Non-pigmented ciliary epithelial cell (primary cell): ENCODE results near the gene TMEM244.
"Not testable (repeated sequence)": the region's sequence is repeated elsewhere in the genome, so short reads cannot be mapped to it uniquely, and the experiment has no call there.

Experiments used
- DNase-seq: peaks from one replicate; pipeline ENCODE4 v3.0.0-alpha.2; 2010; ENCODE audit warnings: low read depth

TMEM244 gene

DNA sequence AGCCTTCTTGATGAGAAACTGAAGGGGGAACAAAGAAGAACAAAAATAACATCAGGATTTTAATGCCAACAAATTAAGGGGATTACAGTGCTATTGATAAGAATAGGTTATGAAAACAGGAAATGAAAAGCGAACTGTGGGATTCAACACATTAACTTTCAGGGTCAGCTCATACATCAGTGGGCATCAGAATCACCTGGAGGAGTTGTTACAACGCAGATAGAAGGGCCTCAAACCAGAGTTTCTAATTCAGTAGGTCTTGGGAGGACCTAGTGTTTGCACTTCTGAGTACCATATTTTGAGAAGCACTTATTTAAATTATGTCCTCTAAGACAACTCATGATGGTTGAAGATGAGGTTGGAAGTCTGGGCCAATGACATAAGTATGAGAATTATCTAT lies 5.6 kb upstream of the TMEM244 start:
- no peak for DNase-seq

DNA sequence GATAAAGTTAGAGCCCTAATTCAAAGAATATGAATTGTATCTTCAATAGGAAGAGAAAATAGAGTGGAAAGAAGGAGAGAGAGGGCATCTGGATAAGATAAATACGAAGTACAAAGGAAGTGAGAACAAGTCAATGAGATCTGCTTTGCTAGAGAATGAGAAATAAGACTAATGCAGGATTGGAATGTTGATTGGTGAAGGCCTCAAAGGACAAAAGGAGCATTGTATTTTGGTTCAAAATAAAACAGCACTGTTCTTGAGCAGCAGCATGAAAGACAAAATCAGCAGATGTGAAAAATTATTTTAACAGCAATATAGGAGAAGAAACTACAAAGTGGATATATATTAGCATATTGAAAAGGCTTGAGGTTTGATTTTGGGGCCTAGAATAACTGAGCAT lies 5.1 kb upstream of the TMEM244 start:
- no peak for DNase-seq

DNA sequence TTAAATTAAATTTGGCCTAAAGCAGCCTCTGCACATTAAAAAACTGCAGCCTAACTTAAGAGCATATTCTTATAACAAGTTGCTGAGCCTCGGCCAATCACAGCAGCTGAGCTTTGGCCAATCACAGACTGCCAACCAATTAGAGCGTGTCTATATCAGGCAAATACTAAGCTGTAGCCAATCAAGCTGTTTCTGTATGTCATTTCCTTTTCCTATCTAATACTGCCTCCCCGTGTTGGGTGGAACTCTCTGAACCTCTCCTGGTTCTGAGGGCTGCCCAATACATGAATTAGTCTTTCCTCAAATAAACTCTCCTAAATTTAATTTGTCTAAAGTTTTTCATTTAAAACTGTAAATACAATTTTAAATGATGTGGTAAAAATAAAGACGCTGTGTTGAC lies 3.9 kb upstream of the TMEM244 start:
- DNase-seq: no peak

DNA sequence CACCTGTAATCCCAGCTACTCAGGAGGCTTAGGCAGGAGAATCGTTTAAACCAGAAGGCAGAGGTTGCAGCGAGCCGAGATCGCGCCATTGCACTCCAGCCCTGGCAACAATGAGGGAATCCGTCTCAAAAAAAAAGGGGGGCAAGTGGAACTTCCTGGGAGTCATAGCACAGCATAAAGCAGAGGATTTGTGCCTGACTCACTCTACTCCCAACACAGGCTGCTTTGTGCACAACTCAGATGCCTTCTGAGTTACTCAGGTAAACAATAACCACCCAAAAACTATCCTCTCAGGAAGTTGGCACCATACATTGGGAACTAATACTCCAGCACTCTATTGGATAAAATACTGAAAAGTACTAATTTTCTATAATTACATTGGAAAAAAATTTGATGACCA lies 2.5 kb upstream of the TMEM244 start:
- DNase-seq: no peak

DNA sequence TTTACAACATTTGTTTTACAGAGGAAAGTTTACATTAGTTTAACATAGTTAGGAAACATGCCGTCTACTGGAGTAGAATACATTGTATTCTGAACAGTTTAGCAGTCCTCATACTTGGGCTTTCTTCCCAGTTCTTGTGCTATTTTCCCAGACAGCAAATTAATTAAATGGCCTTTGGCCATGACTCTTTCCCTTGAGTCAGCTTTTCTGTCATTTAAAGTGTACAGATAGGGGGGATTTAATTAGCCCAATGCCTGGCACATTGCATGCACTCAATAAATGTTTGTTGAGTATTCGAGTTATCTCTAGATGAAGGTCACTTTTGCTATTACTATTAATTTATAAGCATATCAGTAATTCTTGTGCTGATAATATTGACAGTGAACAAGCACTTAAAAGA lies 1.6 kb downstream of the TMEM244 start:
- DNase-seq: no peak

DNA sequence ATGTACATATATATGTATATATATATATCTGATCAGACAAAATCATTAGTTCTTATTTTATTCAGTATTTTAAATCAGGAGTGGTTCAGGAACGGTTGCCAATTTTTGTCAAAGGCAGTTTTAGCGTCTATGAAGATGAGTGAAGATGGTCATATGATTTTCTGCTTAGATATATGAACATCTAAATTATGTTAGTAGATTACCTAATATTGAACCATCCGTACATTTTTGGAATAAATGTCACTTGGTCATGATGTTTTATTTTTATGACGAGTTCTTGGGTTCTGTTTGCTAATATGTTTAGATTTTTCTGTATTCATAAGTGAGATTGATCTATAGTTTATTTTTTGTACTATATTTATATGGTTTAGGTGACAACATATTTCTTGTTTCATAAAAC lies 3.3 kb downstream of the TMEM244 start:
- no peak for DNase-seq

DNA sequence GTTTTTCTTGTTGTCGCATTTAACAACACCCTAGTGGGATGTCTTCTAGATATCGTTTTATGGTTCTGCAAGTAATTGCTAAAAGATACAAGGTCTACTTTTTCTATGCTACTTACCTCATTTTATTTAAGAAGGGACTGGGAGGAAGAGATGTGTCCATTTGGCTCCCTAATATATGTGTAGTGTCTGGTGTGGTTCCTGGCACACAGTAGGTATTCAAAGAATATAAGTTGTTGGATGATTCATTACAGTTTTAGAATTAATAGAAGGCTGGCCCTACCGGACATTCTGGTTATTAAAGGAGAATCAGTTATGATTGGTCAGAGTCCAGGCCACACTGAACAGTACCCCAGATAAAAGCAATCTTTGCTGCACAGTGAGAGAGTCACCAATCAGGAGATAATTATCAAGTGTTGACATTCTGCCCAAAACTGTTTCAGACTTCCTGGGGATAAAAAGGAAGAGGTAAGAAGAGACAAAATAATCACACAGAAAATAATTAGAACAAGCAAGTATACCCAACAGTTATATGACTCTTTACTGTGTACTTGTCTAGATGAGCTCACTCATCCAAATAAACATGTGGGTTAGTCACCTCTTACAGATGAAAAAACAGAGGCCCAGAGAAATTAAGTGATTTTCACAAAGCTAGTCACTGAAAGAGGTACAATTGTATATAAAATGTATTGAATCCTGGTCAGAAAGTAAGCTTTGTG lies 7.0 kb downstream of the TMEM244 start:
- no peak for DNase-seq

DNA sequence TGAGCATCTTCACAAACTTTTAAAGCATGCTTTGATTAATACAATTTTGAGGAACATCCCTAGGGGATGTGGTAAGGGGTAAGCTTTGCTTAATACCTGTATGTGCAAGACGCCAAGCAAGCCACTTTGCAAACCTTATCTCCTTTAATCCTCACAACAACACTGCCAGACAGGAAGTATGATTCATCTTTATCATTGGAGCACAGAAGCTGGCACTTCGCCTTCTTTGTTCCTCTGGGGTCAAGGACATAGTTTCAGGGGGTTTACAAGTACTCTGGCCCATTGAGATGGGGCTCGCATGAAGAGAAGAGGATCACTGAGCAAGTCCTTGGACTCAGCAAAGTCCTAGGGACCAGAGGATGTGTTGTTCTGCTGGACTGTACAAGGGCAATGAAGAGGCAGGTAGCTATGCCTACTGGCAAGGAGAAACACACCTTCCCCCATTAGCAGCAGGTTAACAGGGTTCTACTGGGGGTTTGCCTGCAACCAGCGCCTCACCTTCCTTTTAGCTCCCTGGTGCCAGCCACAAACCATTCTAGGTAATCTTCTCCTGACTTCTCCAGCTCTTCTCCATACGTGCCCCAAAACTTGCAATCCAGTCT lies 8.8 kb downstream of the TMEM244 start:
- no peak for DNase-seq

DNA sequence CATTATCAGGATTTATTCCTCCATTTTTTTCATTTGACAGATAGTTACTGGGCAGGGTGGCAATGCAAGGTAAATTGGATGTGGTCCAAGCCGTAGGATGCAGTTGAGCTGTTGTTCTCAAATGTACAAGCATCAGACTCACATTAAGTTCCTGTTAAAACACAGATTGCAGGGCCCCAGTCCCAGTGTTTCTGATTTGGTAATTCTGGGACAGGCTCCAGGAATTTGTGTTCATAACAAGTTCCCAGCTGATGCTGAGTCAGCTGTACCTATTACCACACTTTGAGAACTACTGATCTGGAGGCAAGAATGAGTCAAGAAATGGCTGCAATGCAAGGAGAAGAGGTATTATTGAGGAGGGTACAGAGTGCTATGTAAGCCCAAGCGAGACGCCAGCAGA lies 11.7 kb downstream of the TMEM244 start:
- DNase-seq: no peak

DNA sequence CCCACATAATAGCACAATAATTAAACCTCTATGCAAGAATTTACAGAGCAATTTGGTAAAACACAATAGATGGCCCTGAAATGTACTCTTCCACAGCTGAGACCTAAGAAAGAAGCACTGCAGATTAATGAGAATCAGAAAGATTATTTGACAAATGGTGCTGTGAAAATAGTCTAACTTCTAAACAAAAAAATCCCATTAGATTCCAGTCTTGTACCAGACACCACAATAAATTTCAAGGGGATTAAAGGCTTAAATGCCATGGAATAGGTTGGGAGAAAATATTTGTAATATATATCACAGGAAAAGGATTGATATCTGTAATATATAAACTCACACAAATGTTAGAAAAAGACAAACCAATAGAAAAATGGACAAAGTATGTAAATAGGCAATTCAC lies 14.4 kb downstream of the TMEM244 start:
- DNase-seq: no peak

DNA sequence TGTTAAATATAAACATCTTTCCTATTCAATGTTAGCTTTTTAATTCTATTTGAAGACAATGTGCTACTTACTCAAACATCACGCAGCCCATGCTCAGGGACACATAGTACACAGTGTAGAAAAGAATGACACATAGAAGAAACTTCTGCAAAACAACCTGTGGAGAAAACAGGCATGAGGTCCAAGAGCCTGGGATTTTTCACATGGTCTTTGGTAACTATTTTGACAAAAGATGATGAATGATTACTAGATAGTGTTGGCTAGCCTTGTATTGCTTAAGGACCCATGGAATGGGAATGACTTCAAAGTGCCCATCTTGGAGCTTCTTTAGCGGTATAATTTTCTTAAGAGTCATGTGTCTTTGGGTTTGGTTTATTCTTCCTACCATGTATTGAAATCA lies 15.4 kb downstream of the TMEM244 start:
- DNase-seq: no peak

DNA sequence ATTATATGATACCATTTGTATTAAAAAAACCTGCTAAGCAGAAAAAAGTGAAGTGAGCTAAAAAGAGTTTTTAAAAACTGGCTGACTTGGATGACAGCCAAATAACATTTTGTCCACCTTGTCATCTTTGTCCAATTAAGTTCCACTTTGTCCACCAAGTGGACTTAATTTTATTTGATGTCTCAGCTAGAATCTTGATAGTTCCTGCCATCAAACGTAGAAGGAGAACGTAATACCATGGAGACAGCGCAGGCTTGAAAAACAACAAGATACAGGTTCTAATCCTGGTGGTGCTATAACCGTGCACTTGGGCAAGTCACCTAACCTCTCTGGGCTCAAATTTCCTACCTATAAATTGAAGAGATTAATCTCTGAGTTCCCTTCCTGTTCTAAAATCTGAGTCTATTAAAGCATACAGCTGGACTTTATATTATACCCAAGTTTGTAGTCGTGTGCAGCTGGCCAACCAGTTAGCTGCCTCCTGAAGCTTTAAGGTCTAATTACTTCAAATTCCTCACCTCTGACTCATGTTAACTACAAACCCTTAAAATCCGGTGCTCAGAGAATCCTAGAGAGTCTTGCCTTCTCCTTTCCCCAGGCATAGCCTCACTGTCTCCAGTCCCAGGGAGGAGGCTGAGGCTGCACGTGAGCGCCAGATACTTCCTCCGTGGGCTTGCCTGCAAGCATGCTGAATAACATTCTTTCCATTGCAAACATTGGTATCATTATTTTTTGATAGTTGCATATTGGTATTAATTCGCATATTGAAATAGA lies 16.8 kb downstream of the TMEM244 start:
- no peak for DNase-seq

DNA sequence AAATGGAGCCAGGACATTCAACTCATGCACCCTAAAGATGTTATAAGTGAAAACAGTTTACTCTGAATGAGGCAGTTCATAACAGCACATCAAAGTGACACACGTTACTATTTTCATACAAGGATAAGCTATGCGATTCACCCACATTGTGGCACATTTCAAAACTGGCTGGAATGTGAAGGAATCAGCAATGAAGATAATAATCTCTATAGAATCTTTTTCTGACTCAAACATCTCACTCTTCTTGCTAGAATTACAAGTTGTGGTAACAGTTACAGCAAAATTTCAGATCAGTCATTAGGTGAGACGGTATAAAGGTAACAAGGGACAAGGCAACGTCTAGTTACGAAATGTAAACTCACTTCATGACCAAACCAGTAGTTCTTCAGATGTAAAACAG lies 17.5 kb downstream of the TMEM244 start:
- DNase-seq: no peak

DNA sequence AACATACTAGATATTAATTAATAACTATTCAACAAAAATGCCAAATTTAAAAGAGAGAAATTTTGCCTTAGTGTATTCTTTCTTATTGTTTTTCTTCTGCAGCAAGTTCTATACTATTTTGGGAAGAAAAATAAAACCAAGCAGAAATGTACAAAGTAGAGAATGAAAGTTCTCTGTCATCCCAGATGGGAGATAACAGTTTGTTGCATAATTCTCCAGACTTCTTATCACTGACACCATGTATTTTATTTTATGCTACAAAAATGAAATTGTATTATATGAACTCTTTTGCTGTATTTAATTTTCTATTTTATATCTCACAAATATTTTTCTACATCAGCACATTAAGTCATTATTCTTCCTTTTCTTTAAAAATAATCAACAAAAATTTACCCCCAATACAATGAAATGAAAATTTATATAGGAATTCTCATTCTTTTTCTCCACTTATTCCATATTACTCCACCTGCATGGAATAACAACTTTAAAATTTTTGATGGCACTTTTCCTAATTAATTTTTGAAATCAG lies 18.2 kb downstream of the TMEM244 start:
- DNase-seq: no peak

DNA sequence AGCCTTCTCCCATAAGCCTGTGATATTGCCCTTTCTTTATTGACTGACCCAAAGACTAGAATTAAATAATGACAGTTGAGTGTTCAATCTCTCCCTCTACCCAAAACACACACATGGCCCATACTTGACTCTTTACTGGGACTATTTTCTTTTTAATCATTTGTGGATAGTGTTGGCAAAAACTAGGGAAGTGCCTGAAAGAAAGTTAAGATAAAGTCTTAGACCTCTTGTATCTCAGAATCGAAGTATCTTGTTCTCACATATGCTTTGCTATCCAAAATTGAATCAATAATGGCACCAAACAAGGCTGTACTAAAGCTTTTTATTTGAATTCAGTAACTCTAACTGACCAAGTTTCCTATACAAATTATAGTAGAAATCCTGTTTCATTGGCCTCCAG lies 19.0 kb downstream of the TMEM244 start:
- no peak for DNase-seq

DNA sequence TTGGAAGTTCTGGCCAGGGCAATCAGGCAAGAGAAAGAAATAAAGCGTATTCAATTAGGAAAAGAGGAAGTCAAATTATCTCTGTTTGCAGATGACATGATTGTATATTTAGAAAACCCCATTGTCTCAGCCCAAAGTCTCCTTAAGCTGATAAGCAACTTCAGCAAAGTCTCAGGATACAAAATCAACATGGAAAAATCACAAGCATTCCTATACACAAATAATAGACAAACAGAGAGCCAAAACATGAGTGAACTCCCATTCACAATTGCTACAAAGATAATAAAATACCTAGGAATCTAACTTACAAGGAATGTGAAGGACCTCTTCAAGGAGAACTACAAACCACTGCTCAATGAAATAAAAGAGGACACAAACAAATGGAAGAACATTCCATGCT lies 21.6 kb downstream of the TMEM244 start:
- not testable (repeated sequence) for DNase-seq

DNA sequence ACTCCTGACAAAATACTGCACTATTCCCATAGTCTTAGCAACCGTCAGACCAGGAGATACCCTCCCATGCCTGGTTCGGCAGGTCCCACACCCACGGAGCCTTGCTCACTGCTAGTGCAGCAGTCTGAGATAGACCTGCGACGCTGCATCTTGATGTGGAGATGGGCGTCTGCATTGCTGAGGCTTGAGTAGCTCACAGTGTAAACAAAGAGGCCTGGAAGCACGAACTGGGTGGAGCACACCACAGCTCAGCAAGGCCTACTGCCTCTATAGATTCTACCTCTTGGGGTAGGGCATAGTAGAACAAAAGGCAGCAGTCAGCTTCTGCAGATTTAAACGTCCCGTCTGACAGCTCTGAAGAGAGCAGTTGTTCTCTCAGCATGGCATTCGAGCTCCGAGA lies 25.4 kb downstream of the TMEM244 start:
- DNase-seq: no peak

DNA sequence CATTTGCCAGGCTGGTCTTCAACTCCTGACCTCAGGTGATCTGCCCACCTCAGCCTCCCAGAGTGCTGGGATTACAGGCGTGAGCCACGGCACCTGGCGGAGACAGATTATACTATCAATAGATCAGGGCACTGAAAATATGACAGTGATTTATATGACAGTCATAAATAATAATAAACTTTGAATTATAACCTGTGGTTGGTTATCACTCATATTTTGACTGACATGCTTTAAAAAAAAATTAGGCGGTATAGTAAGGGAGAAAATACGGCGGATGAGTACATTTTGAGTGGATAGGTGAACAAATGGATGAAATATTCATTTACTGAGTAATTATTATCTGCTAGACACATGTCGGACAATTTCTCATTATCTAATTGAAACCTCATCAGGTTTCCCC lies 28.8 kb downstream of the TMEM244 start:
- no peak for DNase-seq

DNA sequence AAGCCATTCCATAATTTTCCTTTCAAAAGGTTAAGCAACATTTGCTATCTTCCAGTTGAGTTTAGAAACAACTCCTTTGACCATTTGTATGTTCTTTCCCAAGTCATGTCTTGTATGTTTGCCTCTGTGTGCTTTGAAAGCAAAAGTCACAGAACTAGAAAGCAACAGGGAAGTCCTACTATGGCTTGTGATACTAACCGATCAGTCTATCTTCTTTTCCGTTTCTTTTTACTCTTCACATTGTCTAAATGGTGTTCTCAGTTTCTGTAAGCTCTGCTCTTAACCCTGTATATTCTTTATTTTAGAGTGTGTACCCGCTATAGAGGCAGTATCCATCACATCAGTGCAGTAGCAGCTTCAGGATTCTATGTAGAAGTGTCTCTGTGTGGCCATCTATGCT lies 32.9 kb downstream of the TMEM244 start:
- DNase-seq: no peak

DNA sequence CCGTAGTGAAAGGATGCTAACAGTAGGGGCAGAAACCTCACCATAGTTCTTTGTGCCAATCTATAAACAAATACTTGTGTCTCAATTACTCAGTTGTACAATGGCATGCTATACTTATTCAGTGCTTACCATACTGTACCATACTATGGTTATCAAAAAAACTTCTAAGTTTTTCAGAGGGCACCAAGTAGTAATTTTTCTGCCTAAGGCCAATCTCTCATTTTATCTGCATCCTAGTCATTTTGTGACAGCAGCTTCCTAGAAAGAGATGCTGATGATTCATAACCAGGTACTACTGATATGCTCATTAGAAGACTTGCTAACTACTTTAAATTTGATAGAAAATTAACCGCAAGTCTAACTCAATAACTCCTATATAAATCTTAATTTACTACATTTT lies 42.9 kb downstream of the TMEM244 start:
- DNase-seq: no peak

DNA sequence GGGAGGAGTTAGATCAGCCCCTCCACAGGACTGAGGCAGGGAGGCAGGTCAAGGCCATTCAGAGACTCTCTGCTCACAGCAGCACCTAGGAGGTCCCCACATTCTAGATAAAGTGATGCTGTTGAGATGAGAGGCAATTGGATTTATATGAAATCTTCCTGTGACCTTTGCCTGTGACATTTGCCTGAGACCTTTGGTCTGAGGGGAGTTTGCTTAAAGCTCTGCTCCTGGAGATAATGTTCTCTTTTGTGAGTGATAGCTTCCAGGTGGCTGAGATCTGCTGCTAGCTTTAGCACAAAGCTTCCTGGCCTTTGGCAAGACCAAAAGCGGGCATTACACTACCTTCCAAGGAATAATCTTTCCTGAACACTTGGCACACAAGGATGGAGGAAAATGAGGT lies 43.3 kb downstream of the TMEM244 start:
- no peak for DNase-seq

DNA sequence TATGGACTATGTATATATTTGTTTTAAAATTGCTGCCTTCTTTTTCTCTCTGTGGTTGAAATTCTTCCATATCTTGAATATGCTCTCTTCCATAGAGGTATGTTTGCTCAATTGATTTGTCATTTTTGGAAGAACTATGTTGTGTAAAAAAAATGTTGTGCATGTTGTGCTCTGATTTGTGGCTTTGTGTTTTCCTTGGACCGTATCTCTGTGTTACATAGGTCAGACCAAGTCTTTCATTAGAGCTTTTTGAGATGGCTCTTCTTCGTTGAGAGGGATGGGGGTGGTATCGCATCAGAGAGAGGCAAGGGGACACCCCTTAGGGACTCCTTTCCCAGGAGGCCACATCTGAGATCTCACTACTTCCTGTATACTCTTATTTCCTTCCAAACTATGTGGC lies 43.8 kb downstream of the TMEM244 start:
- no peak for DNase-seq

DNA sequence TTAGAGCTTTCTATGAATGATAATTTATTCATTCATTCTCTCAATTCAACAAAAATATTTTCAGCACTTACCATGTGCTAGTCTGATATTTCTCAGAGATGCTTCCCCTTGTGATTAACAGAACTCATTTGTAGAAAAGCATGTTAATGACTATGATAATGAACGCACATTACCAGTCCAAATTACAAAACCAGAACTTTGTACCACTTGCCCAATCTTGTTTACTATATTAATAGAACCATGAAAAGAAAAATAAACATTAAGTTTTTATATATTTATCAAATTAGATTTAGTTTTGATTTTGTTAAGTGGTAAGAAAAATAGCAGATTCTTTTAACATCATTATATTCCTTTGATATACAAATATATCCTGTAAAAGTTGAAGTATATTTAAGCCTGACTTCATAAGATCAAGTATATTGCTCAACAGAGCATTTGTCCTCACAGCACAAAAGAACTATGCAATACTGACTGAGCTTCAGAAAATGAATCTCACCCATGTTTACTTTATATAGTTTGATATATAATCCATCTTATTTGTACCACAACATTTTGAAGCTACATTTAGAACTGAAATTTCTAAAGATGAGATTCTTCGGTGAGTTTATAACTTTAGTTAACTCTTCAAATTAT lies 48.9 kb downstream of the TMEM244 start:
- no peak for DNase-seq
